ENCODE measurements around the gene SIRT2.

DNA sequence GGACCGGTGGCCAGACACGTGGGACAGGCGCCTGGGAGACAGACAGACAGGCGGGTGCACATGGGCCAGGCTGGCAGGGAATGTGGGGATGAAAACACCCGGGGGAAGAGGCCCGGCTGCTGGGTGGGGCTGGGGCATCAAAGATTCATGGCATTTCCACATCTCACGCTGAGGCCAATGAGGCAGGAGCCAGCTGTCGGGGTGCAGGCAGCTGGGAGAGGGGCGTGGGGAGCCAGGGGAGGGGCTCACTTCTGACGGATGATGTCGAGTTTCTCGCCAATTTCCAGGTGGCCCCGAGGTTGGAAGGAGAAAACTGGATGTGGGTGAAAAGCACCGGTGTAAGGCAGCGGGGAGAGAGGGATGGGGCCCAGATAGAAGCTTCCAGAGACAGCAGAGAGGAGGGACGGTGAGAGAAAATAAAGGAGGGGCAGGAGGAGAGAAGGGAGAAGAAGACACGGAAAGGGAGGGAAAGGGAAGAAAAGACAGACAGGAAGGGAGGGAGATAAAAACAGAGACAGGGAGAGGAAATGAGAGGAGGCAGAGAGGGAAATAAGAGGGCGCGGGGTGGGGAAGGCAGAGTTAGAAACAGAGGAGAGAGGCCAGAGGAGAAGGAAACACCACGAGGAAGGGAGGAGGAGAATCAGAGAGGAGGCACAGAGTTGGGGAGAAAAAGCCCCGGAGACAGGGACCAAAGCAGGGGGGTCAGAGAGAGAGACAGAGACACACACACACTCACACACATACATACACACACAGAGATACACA, 20.6 kb upstream of the SIRT2 start:
- TF ChIP-seq, protein P1, sequence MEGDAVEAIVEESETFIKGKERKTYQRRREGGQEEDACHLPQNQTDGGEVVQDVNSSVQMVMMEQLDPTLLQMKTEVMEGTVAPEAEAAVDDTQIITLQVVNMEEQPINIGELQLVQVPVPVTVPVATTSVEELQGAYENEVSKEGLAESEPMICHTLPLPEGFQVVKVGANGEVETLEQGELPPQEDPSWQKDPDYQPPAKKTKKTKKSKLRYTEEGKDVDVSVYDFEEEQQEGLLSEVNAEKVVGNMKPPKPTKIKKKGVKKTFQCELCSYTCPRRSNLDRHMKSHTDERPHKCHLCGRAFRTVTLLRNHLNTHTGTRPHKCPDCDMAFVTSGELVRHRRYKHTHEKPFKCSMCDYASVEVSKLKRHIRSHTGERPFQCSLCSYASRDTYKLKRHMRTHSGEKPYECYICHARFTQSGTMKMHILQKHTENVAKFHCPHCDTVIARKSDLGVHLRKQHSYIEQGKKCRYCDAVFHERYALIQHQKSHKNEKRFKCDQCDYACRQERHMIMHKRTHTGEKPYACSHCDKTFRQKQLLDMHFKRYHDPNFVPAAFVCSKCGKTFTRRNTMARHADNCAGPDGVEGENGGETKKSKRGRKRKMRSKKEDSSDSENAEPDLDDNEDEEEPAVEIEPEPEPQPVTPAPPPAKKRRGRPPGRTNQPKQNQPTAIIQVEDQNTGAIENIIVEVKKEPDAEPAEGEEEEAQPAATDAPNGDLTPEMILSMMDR (conservative IDR thresholded peaks at IDR 0.05; ENCODE audit: low read length), result no peak
- no peak for TF ChIP-seq EZH2phosphoT487 (IDR thresholded peaks at IDR 0.05; ENCODE audit: borderline replicate concordance)

All from Loucy (cell line).